GM18505 (cell line): ENCODE measurements around the gene DNAH11.
A peak's percentile ranks its signal among the peaks of the same experiment; 100 is the strongest.
"Not testable (repeated sequence)": the region's sequence is repeated elsewhere in the genome, so short reads cannot be mapped to it uniquely, and the experiment has no call there.

Source experiments
- ATAC-seq: cut with Tn5 transposase; IDR thresholded peaks from one replicate; pipeline ENCODE4 v1.9.1; 2021; ENCODE audit not compliant: unreplicated experiment
- POLR2A ChIP-seq: IDR thresholded peaks from 4 replicates; pipeline ENCODE4 v1.6.1; 2011; ENCODE audit warnings: borderline replicate concordance; ENCODE audit not compliant: insufficient read depth, insufficient read length; ENCODE audit errors: extremely low read depth

DNAH11 gene, protein sequence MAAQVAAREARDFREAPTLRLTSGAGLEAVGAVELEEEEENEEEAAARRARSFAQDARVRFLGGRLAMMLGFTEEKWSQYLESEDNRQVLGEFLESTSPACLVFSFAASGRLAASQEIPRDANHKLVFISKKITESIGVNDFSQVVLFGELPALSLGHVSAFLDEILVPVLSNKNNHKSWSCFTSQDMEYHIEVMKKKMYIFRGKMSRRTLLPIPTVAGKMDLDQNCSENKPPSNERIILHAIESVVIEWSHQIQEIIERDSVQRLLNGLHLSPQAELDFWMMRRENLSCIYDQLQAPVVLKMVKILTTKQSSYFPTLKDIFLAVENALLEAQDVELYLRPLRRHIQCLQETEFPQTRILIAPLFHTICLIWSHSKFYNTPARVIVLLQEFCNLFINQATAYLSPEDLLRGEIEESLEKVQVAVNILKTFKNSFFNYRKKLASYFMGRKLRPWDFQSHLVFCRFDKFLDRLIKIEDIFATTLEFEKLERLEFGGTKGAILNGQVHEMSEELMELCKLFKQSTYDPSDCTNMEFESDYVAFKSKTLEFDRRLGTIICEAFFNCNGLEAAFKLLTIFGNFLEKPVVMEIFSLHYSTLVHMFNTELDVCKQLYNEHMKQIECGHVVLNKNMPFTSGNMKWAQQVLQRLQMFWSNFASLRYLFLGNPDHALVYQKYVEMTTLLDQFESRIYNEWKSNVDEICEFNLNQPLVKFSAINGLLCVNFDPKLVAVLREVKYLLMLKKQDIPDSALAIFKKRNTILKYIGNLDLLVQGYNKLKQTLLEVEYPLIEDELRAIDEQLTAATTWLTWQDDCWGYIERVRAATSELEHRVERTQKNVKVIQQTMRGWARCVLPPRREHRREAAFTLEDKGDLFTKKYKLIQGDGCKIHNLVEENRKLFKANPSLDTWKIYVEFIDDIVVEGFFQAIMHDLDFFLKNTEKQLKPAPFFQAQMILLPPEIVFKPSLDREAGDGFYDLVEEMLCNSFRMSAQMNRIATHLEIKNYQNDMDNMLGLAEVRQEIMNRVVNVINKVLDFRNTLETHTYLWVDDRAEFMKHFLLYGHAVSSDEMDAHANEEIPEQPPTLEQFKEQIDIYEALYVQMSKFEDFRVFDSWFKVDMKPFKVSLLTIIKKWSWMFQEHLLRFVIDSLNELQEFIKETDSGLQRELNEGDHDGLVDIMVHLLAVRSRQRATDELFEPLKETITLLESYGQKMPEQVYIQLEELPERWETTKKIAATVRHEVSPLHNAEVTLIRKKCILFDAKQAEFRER (N-terminal part only)

GRCh38 chr7:21542891-21543527, at the start of gene DNAH11:
Gene DNAH11 (plus strand): TSS chr7:21543039. CDS start chr7:21543246, 207 bp downstream.
- peak; percentile 83 for ATAC-seq

GRCh38 chr7:21495731-21496130, 47.1 kb upstream of the DNAH11 start:
- TF ChIP-seq POLR2A: no peak
- ATAC-seq: no peak

More at GRCh38 chr7:21542891-21543527, at the start of gene DNAH11:
- TF ChIP-seq POLR2A: no peak

- no peak for ATAC-seq
- no peak for TF ChIP-seq POLR2A
These were observed 45.8 kb upstream of the DNAH11 start for GRCh38 chr7:21497072-21497471.

DNA sequence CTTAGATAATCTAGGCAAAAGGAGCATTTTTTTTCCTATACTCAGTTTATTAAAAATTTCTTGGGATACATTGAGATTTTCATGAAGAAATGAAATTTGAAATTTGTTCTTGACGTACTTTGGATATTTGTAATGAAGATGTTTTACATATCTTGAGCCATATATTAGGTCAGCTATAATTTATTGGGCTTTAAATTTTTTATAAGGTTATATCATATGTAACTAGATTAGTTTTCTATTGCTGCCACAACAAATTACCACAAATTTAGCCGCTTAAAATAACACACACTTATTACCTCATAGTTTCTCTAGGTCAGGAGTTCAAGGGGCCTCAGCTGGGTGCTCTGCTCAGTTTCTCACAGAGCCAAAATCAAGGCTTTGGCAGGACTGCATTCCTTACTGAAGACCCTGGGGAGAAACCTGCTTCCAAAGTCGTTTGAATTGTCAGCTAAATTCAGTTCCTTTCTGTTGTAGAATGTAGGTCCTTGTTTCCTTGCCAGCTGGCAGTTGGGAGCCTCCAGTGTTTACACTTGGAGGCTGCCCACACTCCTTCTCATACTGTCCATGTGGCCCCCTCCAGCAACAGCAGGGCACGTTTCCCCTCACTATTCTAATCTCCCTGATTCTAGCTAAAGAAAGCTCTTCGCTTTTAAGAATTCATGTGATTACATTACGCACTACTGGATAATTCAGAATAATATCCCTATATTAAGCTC, 42.6 kb upstream of the DNAH11 start:
- TF ChIP-seq POLR2A: no peak
- no peak for ATAC-seq

DNA sequence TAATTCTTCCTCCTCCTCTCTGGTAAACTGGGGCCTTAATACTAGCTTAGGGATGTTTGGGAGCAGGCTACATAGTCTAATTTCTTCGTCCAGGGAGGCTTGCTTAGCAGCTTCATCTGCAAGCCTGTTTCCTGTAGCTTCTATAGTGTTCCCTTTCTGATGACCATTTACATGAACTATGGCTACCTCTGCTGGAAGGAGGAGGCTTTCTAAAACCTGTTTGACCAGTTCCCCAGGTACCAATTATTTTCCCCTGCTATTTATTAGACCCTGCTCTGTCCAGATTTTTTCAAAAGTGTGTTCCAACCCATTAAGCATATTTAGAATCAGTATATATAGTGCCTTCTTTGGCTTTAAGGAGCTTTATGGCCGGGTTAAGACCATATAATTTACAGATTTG, 38.8 kb upstream of the DNAH11 start:
- ATAC-seq: no peak
- TF ChIP-seq POLR2A: no peak

GRCh38 chr7:21507627-21508343, 35.1 kb upstream of the DNAH11 start:
- no peak for TF ChIP-seq POLR2A
- ATAC-seq: no peak

DNA sequence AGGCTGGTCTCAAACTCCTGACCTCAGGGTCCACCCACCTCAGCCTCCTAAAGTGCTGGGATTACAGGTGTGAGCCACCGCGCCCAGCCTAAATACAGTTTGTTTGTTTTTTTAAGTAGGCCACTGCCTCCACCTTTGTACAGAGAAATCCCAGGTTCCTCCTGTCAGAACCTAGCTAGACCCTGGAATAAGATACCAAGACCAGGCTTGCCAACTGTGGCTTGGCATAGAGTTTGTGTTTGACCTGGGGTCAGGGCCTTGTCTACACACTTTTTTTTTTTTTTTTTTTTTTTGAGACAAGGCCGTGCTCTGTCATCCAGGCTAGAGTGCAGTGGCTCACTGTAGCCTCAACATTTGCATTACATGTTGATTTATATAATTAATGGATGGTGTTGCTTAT, 34.3 kb upstream of the DNAH11 start:
- no peak for TF ChIP-seq POLR2A
- no peak for ATAC-seq

DNA sequence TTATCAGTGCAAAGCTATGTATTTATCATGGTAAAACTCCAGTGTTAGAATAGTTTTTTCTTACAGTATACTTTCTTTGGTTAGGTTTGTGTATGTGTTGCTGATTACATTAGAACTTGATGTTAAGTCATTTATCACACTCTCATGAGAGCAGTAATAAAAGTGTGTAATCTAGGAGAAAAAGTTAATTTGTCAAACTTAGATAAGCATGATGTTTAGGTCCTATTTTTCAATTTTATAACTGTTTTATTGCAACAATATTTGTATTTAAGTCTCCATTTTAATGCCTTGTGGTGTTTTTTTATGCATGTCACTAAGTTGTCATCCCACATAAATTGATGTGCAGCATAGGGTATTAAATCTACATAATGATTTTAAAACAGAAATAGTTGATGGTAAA, 28.8 kb upstream of the DNAH11 start:
- no peak for ATAC-seq
- TF ChIP-seq POLR2A: no peak

DNA sequence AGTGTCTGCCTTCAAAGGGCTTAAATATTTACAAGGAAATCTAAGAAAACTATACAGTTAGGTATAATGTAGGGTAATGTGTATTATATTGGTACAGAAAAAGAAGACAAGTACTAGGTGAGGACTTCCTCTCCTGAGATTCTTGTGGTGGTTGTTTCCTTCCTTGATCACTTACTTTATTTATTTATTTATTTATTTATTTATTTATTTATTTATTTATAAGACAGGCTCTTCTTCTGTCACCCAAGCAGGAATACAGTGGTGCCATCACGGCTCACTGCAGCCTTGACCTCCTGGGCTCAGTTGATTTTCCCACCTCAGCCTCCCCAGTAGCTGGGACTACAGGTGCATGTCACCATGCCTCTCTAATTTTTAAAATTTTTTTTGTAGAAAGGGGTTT, 18.2 kb upstream of the DNAH11 start:
- no peak for ATAC-seq
- no peak for TF ChIP-seq POLR2A

- no peak for TF ChIP-seq POLR2A
- no peak for ATAC-seq
These were observed 16.8 kb upstream of the DNAH11 start for GRCh38 chr7:21526007-21526406.

- ATAC-seq: no peak
- TF ChIP-seq POLR2A: no peak
These were observed 16.4 kb upstream of the DNAH11 start for GRCh38 chr7:21526448-21526847.

GRCh38 chr7:21532485-21532884, 10.4 kb upstream of the DNAH11 start:
- not testable (repeated sequence) for ATAC-seq

GRCh38 chr7:21533646-21534045, 9.2 kb upstream of the DNAH11 start:
- not testable (repeated sequence) for ATAC-seq

DNA sequence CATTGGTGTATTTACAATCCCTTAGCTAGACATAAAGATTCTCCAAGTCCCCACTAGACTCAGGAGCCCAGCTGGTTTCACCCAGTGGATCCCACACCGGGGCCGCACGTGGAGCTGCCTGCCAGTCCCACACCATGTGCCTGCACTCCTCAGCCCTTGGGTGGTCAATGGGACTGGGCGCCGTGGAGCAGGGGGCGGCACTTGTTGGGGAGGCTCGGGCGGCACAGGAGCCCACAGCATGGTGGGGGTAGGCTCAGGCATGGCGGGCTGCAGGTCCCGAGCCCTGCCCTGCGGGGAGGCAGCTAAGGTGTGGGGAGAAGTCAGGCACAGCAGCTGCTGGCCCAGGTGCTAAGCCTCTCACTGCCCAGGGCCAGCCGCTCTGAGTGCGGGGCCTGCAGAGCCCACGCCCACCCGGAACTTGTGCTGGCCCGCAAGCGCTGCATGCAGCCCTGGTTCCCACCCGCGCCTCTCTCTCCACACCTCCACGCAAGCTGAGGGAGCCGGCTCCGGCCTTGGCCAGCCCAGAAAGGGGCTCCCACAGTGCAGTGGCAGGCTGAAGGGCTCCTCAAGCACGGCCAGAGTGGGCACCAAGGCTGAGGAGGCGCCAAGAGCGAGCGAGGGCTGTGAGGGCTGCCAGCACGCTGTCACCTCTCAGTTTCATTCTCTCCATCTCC, 6.3 kb upstream of the DNAH11 start:
- ATAC-seq: not testable (repeated sequence)
